Measurements from ENCODE around the gene TUBB3.
A peak's percentile ranks its signal among the peaks of the same experiment; 100 is the strongest.
"Not testable (repeated sequence)": the region's sequence is repeated elsewhere in the genome, so short reads cannot be mapped to it uniquely, and the experiment has no call there.

The TUBB3 gene

GRCh38 chr16:89966756-89967155 is 43.6 kb downstream of the TUBB3 start:
- DNase-seq, result no peak

GRCh38 chr16:89967436-89967835 is 44.3 kb downstream of the TUBB3 start:
- DNase-seq, result peak; percentile 68 to 87 (median 82)

GRCh38 chr16:89968074-89968473 is 44.9 kb downstream of the TUBB3 start:
- not testable (repeated sequence) for DNase-seq

- peak; percentile 60 to 84 (median 82) for DNase-seq
These were observed 46.7 kb downstream of the TUBB3 start for GRCh38 chr16:89969741-89970410.

- DNase-seq, result no peak
These were observed 48.5 kb downstream of the TUBB3 start for GRCh38 chr16:89971495-89972243.

- peak; percentile 97 to 99 (median 99) for DNase-seq
These were observed 49.4 kb downstream of the TUBB3 start for GRCh38 chr16:89972244-89973234.

GRCh38 chr16:89973235-89973634 is 50.1 kb downstream of the TUBB3 start:
- no peak for DNase-seq

- DNase-seq, result peak in 1 of 4 experiments; percentile 12
These were observed 50.7 kb downstream of the TUBB3 start for GRCh38 chr16:89973654-89974335.

- no peak for DNase-seq
These were observed 51.7 kb downstream of the TUBB3 start for GRCh38 chr16:89974870-89975269.

GRCh38 chr16:89981414-89981813 is 58.3 kb downstream of the TUBB3 start:
- peak; percentile 27 to 69 (median 50) for DNase-seq

- no peak for DNase-seq
These were observed 59.2 kb downstream of the TUBB3 start for GRCh38 chr16:89982318-89982717.

GRCh38 chr16:89983536-89983935 is 60.4 kb downstream of the TUBB3 start:
- no peak for DNase-seq

- DNase-seq, result no peak
These were observed 61.1 kb downstream of the TUBB3 start for GRCh38 chr16:89984216-89984615.

GRCh38 chr16:89985219-89985618 is 62.1 kb downstream of the TUBB3 start:
- DNase-seq, result no peak
